DND-41 (cell line): Measurements from ENCODE around the gene LHFPL2.

ENCODE experiments used
- ATAC-seq: fragments of 200-7000 bp; cut with Tn5 transposase; 3 replicates; pipeline ENCODE4 v1.9.1; 2021; ENCODE audit warnings: low read depth; ENCODE audit not compliant: insufficient read depth
- DNase-seq: peaks from one replicate; pipeline ENCODE4 v3.0.0-alpha.2; 2020
- H2AFZ ChIP-seq: 2 replicates; pipeline ENCODE4 v1.6.0; 2012; ENCODE audit warnings: low read depth, low read length
- H3K27ac ChIP-seq: 2 replicates; pipeline ENCODE4 v1.5.1; 2012; ENCODE audit warnings: low read length, inconsistent platforms
- H3K27me3 ChIP-seq: fragments of 200-600 bp; sonication (generic); 2 replicates; pipeline ENCODE4 v1.6.0; 2012; ENCODE audit warnings: low read length, mild to moderate bottlenecking, inconsistent platforms; ENCODE audit not compliant: insufficient read depth, poor library complexity
- H3K36me3 ChIP-seq: 2 replicates; pipeline ENCODE4 v1.5.1; 2012; ENCODE audit warnings: low read length, inconsistent platforms; ENCODE audit not compliant: insufficient read depth
- H3K4me1 ChIP-seq: 2 replicates; pipeline ENCODE4 v1.5.1; 2012; ENCODE audit warnings: mild to moderate bottlenecking, low read length; ENCODE audit not compliant: insufficient read depth
- H3K4me2 ChIP-seq: 2 replicates; pipeline ENCODE4 v1.6.0; 2012; ENCODE audit warnings: mild to moderate bottlenecking, moderate library complexity, low read length, inconsistent platforms; ENCODE audit not compliant: insufficient read depth
- H3K4me3 ChIP-seq, 2 experiments: fragments of 200-600 bp in 1 of 2; shearing (Covaris generic) in 1 of 2; 2 replicates each; pipeline ENCODE4 v1.5.1; 2012 to 2016; ENCODE audit warnings: inconsistent platforms in 2 of 2, low read length in 2 of 2, mild to moderate bottlenecking in 2 of 2, low read depth in 1 of 2, moderate library complexity in 1 of 2
- H3K79me2 ChIP-seq: 2 replicates; pipeline ENCODE4 v1.6.0; 2012; ENCODE audit warnings: low read length, inconsistent platforms; ENCODE audit not compliant: insufficient read depth
- H3K9ac ChIP-seq: 2 replicates; pipeline ENCODE4 v1.6.0; 2012; ENCODE audit warnings: low read depth, mild to moderate bottlenecking, inconsistent platforms, low read length, moderate library complexity
- H3K9me3 ChIP-seq: 2 replicates; pipeline ENCODE4 v1.5.1; 2012; ENCODE audit warnings: low read length, moderate library complexity, mild to moderate bottlenecking, inconsistent platforms; ENCODE audit not compliant: insufficient read depth, severe bottlenecking
- H4K20me1 ChIP-seq: 2 replicates; pipeline ENCODE4 v1.6.0; 2012; ENCODE audit warnings: low read length; ENCODE audit not compliant: insufficient read depth
- EZH2 ChIP-seq: IDR thresholded peaks from 3 replicates; pipeline ENCODE4 v1.6.1; 2012; ENCODE audit warnings: borderline replicate concordance, low read depth, mild to moderate bottlenecking, moderate library complexity, low read length, inconsistent platforms; ENCODE audit not compliant: severe bottlenecking
- TF ChIP-seq, protein P1 (sequence below): IDR thresholded peaks from 2 replicates; pipeline ENCODE4 v1.5.1; 2012; ENCODE audit warnings: borderline replicate concordance, low read length, moderate library complexity, mild to moderate bottlenecking; ENCODE audit not compliant: poor library complexity, severe bottlenecking; ENCODE audit errors: extremely low read depth

The LHFPL2 gene

DNA sequence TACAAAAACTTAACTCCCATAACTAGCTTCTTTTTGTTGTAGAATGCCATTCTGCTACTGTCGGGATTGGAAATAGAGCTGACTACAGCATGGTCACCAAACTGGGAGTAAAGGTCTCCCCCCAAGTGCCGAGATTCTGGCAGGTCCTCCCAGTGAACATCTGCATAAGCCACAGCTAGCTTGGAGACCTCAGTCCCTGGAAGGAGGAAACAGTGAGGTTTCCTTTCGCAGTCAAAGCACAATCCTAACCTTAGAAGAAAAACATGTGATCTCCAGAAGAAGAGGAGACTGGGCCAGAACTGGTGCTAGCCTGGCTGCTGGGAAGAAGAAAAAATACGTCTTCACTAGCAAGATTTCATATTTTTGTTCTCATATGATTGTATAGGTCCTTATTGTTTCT is 160.7 kb downstream of the LHFPL2 start:
- no peak overlapping the region for H2AFZ ChIP-seq
- H3K27ac ChIP-seq: no peak overlapping the region
- H3K9ac ChIP-seq: no peak overlapping the region
- ATAC-seq: no peak
- TF ChIP-seq, protein P1, sequence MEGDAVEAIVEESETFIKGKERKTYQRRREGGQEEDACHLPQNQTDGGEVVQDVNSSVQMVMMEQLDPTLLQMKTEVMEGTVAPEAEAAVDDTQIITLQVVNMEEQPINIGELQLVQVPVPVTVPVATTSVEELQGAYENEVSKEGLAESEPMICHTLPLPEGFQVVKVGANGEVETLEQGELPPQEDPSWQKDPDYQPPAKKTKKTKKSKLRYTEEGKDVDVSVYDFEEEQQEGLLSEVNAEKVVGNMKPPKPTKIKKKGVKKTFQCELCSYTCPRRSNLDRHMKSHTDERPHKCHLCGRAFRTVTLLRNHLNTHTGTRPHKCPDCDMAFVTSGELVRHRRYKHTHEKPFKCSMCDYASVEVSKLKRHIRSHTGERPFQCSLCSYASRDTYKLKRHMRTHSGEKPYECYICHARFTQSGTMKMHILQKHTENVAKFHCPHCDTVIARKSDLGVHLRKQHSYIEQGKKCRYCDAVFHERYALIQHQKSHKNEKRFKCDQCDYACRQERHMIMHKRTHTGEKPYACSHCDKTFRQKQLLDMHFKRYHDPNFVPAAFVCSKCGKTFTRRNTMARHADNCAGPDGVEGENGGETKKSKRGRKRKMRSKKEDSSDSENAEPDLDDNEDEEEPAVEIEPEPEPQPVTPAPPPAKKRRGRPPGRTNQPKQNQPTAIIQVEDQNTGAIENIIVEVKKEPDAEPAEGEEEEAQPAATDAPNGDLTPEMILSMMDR: no peak
- TF ChIP-seq EZH2: no peak
- no peaks in the 10 kb centered on the region for H3K36me3 ChIP-seq
- no peak overlapping the region for H3K4me3 ChIP-seq
- no peaks in the 10 kb centered on the region for H4K20me1 ChIP-seq
- no peak for DNase-seq
- no peaks in the 10 kb centered on the region for H3K27me3 ChIP-seq
- no peak overlapping the region for H3K4me2 ChIP-seq
- H3K9me3 ChIP-seq: no peaks in the 10 kb centered on the region
- peaks cover 11% of the 10 kb centered on the region for H3K4me1 ChIP-seq
- no peaks in the 10 kb centered on the region for H3K79me2 ChIP-seq

DNA sequence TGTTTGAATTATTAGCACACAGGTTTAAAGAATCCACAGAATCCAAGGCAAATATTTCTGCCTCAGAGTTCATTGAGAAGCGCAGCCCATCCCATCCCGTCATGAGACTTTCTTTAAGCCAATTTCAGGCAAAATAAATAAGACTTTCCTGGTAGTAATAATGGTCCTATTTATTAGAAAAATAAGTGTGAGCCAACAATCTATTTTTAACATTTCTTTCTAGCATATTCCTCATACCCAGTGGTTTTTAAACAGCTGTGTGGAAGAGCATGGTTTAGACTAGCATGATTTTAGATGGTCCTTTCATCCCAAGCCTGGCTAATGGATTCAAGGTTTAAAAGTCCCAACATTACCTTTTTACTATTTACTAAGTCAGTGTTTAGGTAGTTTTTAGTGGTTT is 162.4 kb downstream of the LHFPL2 start:
- Histone ChIP-seq H3K27ac (no peak overlapping the region), H3K4me3 (no peak overlapping the region), H3K9me3 (no peaks in the 10 kb centered on the region), H3K9ac (no peak overlapping the region), H3K4me2 (no peak overlapping the region), H3K4me1 (peaks cover 11% of the 10 kb centered on the region), H2AFZ (no peak overlapping the region), H4K20me1 (no peaks in the 10 kb centered on the region), H3K36me3 (no peaks in the 10 kb centered on the region), H3K27me3 (no peaks in the 10 kb centered on the region), H3K79me2 (no peaks in the 10 kb centered on the region)
- no peak for DNase-seq
- ATAC-seq: no peak
- no peak for TF ChIP-seq EZH2
- TF ChIP-seq, protein P1: no peak

DNA sequence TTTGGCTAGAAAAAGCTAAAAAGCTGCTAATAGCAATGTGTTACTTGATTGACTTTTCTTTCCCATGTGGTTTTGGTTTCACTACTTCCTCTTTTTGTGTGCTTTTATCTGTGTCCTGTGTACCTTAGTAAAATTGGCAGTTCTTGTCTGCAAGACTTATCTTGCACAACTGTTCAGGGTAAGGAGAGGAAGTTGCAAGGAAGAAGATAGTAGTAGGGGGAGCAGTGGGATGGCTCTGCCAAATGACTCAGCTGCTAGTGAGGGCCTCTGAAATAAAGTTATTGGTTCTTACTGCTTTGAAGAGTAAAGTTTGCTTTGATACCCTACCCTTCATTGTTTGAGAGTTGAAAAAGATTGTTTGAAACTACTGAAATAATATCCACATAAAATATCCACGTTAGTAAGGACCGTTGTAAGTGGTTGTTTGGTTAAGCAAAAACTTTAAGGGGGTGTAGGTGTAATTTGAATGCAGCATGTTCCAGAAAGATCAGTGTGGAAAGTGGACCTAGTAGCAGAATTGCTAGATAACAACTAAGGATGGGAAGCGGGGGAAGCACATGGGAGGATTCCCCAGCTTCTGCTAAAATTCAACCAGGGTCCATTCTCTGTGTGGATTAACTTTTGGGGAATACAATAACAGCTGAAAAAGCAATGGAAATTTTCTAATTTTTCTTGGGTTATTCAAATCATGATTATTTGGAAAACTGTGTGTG is 164.6 kb downstream of the LHFPL2 start:
- ATAC-seq: peak; percentile 90
- no peaks in the 10 kb centered on the region for H3K36me3 ChIP-seq
- DNase-seq: peak; percentile 18
- H3K27me3 ChIP-seq: no peaks in the 10 kb centered on the region
- no peaks in the 10 kb centered on the region for H4K20me1 ChIP-seq
- no peak overlapping the region for H2AFZ ChIP-seq
- peaks cover 11% of the 10 kb centered on the region for H3K4me1 ChIP-seq
- no peak overlapping the region for H3K27ac ChIP-seq
- TF ChIP-seq, protein P1: no peak
- no peak for TF ChIP-seq EZH2
- H3K79me2 ChIP-seq: no peaks in the 10 kb centered on the region
- H3K4me2 ChIP-seq: no peak overlapping the region
- H3K9ac ChIP-seq: no peak overlapping the region
- H3K9me3 ChIP-seq: no peaks in the 10 kb centered on the region
- no peak overlapping the region for H3K4me3 ChIP-seq
